SJSA1 (cell line): ENCODE results near the gene SCAMP1. TPM values are rescaled to one million over a fixed set of nuclear protein-coding genes. Genes with fewer than 3 reads are reported as not detected.
A peak's percentile ranks its signal among the peaks of the same experiment; 100 is the strongest.
"Not testable (repeated sequence)": the region's sequence is repeated elsewhere in the genome, so short reads cannot be mapped to it uniquely, and the experiment has no call there.

ENCODE experiments used
- DNase-seq, 2 experiments: peaks; one replicate each; pipeline ENCODE4 v3.0.0-alpha.2; 2015 to 2020; ENCODE audit warnings: low spot score in 2 of 2, low read depth in 1 of 2
- H3K27ac ChIP-seq: fragments of 250-450 bp; sonication (Bioruptor Pico); 2 replicates; pipeline ENCODE4 v1.5.1; 2020; ENCODE audit warnings: mild to moderate bottlenecking, moderate library complexity
- H3K27me3 ChIP-seq: fragments of 250-450 bp; sonication (Bioruptor Pico); replicated peaks from 2 replicates; pipeline ENCODE4 v1.5.1; 2020; ENCODE audit warnings: mild to moderate bottlenecking, moderate library complexity
- H3K36me3 ChIP-seq: fragments of 250-450 bp; sonication (Bioruptor Pico); 2 replicates; pipeline ENCODE4 v1.5.1; 2020; ENCODE audit warnings: mild to moderate bottlenecking
- H3K4me1 ChIP-seq: fragments of 250-450 bp; sonication (Bioruptor Pico); replicated peaks from 2 replicates; pipeline ENCODE4 v1.6.1; 2021; ENCODE audit warnings: mild to moderate bottlenecking
- H3K4me3 ChIP-seq: fragments of 250-450 bp; sonication (Bioruptor Pico); 2 replicates; pipeline ENCODE4 v1.5.1; 2020; ENCODE audit warnings: mild to moderate bottlenecking
- H3K9me3 ChIP-seq: fragments of 250-450 bp; sonication (Bioruptor Pico); replicated peaks from 2 replicates; pipeline ENCODE4 v1.5.1; 2020; ENCODE audit warnings: mild to moderate bottlenecking
- total RNA-seq: library from RNA; depleted of rRNA; stranded (reverse); fragments of >200 nt; shearing (Covaris generic); gene quantifications from 2 replicates; pipeline ENCODE4 v1.2.3, GENCODE V29; 2014

The SCAMP1 gene
- total RNA-seq, 1 experiment from 2014 or later, result 42.3 TPM

- Histone ChIP-seq H3K27me3 (no peaks in the 10 kb centered on the region), H3K36me3 (no peaks in the 10 kb centered on the region), H3K27ac (no peak overlapping the region), H3K4me1 (no peaks in the 10 kb centered on the region), H3K9me3 (no peaks in the 10 kb centered on the region), H3K4me3 (no peak overlapping the region)
- DNase-seq, result no peak
Measured at GRCh38 chr5:78419396-78419795, 59.0 kb downstream of the SCAMP1 start.

GRCh38 chr5:78420548-78420947, 60.1 kb downstream of the SCAMP1 start:
- Histone ChIP-seq H3K36me3 (no peaks in the 10 kb centered on the region), H3K27me3 (no peaks in the 10 kb centered on the region), H3K4me1 (no peaks in the 10 kb centered on the region), H3K27ac (no peak overlapping the region), H3K9me3 (no peaks in the 10 kb centered on the region), H3K4me3 (no peak overlapping the region)
- DNase-seq, result no peak

GRCh38 chr5:78424665-78425064, 64.2 kb downstream of the SCAMP1 start:
- no peak overlapping the region for H3K27ac ChIP-seq
- no peak overlapping the region for H3K4me3 ChIP-seq
- 0 out of 2 replicates have a peak, but pooled peaks cover 2% of the 10 kb centered on the region for H3K36me3 ChIP-seq
- H3K27me3 ChIP-seq, result no peaks in the 10 kb centered on the region
- H3K4me1 ChIP-seq, result no peaks in the 10 kb centered on the region
- H3K9me3 ChIP-seq, result no peaks in the 10 kb centered on the region
- DNase-seq, result no peak

DNA sequence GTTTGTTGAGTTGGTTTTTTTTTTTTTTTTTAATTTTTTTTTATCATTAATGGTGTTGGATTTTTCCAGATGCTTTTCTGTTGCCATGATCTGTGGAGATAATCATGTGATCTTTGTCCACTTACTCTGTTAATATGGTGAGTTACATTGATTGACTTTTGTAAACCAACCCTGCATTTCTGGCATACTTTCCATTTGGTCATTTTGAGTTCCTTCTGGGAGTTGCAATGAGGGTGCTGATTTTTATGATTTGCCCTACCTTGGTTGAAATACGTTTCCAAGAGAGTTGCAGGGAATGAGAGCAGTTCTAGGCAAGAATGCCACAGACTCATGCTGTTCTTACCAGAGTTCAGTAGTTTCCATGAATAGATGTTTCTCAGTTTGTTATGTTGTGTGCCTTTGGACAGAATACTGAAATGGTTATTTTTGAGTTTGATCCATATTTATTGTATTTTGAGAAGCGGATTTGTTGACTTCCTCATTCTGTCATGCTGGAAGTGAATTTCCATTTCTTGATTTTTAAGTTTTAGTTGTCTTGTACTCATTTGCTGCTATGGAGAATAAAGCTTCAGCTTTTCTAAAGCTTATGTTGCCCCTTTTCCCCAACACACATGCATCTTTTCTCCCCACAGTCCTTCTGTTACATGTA, 69.0 kb downstream of the SCAMP1 start:
- H3K27me3 ChIP-seq, result no peaks in the 10 kb centered on the region
- H3K27ac ChIP-seq, result no peak overlapping the region
- 0 out of 2 replicates have a peak, but pooled peaks cover 3% of the 10 kb centered on the region for H3K36me3 ChIP-seq
- no peak overlapping the region for H3K4me3 ChIP-seq
- H3K9me3 ChIP-seq, result no peaks in the 10 kb centered on the region
- no peaks in the 10 kb centered on the region for H3K4me1 ChIP-seq
- no peak for DNase-seq

DNA sequence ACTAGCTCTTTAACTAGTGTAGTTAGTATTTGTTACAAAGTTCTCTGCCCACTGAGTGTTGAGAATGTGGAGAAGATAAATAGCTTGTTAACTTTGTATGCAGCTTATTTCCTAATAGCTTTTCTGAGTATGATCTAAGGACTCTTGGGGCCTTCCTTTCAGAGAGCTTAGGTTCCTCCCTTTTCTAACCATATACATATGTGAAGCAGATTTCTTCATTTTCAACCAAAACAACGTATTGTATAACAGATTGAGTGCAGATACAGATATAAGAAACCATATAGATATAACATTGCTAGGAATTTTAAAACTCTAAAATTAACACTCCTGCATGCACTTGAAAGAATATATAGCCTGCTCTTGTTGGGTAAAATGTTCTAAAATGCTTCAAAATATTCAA, 70.4 kb downstream of the SCAMP1 start:
- H3K9me3 ChIP-seq, result no peaks in the 10 kb centered on the region
- H3K27me3 ChIP-seq, result no peaks in the 10 kb centered on the region
- DNase-seq, result no peak
- no peak overlapping the region for H3K4me3 ChIP-seq
- 0 out of 2 replicates have a peak, but pooled peaks cover 3% of the 10 kb centered on the region for H3K36me3 ChIP-seq
- no peaks in the 10 kb centered on the region for H3K4me1 ChIP-seq
- no peak overlapping the region for H3K27ac ChIP-seq

DNA sequence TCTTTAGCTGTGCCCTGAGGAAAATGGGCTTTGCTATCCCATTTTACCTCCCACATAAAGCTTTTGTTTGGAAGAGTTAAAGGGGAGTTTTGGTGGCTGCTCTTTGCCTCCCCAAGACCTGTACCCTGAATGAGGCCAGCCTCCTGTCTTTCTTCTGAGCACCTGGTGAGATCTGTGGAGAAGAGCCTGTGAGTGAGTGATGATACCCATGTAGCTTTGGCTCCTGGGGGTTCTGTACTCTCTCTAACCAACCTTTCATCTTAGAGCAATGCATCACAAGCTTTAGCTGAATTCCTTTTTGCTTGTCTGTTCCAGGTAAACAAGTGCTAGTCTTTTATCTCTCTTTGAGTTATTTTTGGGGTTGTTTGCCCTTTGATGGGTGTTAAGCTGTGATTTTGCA, 73.6 kb downstream of the SCAMP1 start:
- Histone ChIP-seq H3K4me1 (no peaks in the 10 kb centered on the region), H3K27me3 (no peaks in the 10 kb centered on the region), H3K36me3 (0 out of 2 replicates have a peak, but pooled peaks cover 3% of the 10 kb centered on the region), H3K27ac (no peak overlapping the region), H3K9me3 (no peaks in the 10 kb centered on the region), H3K4me3 (no peak overlapping the region)
- DNase-seq, result no peak

DNA sequence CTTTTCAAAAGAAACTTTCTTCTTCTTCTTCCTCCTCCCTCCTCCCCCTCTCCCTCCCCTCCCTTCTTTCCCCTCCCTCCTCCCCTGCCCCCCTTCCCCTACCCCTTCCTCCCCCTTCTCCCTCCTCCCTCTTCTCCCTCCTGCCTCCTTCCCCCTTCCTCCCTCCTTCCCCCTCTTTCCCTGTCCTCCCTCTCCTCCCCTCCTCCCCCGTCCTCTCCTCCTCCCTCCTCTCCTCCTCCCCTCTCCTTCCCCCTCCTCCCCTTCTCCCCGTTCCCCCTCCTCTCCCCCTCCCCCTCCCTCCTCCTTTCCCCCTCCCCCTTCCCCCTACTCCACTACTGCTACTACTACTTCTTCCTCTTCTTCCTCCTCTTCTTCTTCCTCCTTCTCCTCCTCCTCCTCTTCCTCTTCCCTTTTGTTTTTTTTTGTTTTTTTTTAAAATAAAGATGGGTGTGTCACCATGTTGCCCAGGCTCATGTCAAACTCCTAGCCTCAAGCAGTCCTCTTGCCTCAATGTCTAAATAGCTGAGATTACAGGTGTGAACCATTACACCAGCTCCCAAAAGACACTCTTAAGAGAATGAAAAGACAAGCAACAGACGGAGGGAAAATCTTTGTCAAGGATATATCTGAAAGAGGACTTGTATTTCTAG, 87.5 kb downstream of the SCAMP1 start:
- no peak for DNase-seq
- Histone ChIP-seq H3K4me1 (no peaks in the 10 kb centered on the region), H3K4me3 (no peak overlapping the region)

DNA sequence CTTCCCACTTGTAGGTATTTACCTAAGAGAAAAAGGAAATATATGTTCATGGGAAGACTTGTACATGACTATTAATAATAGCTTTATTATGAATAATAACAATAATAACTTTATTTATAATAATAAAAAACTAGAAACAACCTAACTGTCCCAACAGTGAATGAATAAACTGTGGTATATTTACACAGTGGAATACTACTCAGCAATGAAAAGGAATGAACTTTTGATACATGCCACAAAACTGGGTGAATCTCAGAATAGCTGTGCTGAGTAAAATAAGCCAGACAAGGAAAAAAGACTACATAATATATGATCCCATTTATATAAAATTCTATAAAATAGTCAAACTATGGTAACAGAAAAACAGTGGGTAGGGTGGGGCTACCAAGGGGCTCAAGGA, 88.7 kb downstream of the SCAMP1 start:
- Histone ChIP-seq H3K4me3 (no peak overlapping the region), H3K27me3 (no peaks in the 10 kb centered on the region), H3K27ac (no peak overlapping the region), H3K36me3 (no peaks in the 10 kb centered on the region), H3K4me1 (no peaks in the 10 kb centered on the region), H3K9me3 (no peaks in the 10 kb centered on the region)
- DNase-seq, result no peak

More for the DNA sequence above, 87.5 kb downstream of the SCAMP1 start:
- no peaks in the 10 kb centered on the region for H3K9me3 ChIP-seq
- no peaks in the 10 kb centered on the region for H3K36me3 ChIP-seq
- H3K27me3 ChIP-seq, result no peaks in the 10 kb centered on the region
- H3K27ac ChIP-seq, result no peak overlapping the region

- not testable (repeated sequence) for H3K27me3 ChIP-seq, H3K36me3 ChIP-seq, H3K27ac ChIP-seq, H3K4me3 ChIP-seq, H3K4me1 ChIP-seq, H3K9me3 ChIP-seq, DNase-seq
Measured at GRCh38 chr5:78457507-78457906, 97.1 kb downstream of the SCAMP1 start.

DNA sequence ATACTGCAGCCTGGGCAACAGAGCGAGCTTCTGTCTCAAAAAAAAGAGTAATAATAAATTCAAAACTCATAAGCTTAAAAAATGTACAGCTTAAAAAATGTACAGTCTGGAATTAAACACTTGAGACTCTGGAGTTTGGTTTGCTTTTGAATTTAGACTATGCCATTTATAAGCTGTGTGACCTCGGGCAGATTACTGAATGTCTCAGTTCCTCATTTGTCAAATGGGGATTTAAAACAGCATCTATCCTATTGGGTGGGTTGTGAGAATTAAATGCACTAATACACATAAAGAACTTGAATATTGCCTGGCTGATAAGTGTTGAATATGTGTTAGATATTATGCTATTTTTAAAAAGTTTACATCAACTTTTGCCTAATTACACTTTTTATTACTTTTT, 98.4 kb downstream of the SCAMP1 start:
- no peak for DNase-seq
- H3K4me3 ChIP-seq, result no peak overlapping the region
- H3K9me3 ChIP-seq, result no peaks in the 10 kb centered on the region
- no peak overlapping the region for H3K27ac ChIP-seq
- H3K27me3 ChIP-seq, result no peaks in the 10 kb centered on the region
- no peaks in the 10 kb centered on the region for H3K4me1 ChIP-seq
- H3K36me3 ChIP-seq, result no peaks in the 10 kb centered on the region

GRCh38 chr5:78467140-78467539, 106.7 kb downstream of the SCAMP1 start:
- no peaks in the 10 kb centered on the region for H3K9me3 ChIP-seq
- H3K27ac ChIP-seq, result no peak overlapping the region
- H3K4me3 ChIP-seq, result no peak overlapping the region
- no peak for DNase-seq
- H3K36me3 ChIP-seq, result no peaks in the 10 kb centered on the region
- no peaks in the 10 kb centered on the region for H3K27me3 ChIP-seq
- no peaks in the 10 kb centered on the region for H3K4me1 ChIP-seq

DNA sequence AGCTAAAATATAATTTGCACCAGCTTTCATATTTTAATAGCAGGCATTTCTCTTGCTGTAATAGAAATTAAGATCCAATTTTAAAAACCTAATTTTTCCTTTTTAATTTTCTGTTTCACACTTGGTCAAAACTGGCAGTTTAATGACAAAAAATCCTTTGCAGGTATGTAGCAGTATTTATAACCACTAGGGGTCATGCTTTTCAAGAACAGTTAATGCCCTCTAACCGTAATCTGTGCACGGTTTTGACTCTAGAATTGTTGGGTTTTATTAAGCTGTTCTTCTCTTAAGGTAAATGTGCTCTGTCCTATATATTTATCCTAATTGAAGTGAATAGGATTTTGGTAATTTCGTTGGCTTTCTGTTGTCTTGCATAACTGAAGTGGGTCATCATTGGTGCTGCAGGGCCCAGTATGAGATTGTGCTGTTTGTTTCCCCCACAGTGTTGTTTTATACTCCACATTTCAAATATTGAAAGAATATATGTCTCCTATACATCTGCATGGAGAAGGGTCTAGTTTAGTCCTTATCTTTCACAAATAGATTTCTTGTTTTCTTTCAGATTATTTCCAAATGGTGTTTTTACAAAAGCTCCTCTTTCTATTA, 107.4 kb downstream of the SCAMP1 start:
- no peaks in the 10 kb centered on the region for H3K27me3 ChIP-seq
- no peaks in the 10 kb centered on the region for H3K36me3 ChIP-seq
- DNase-seq, result peak in 1 of 2 experiments; percentile 38
- H3K4me3 ChIP-seq, result no peak overlapping the region
- H3K4me1 ChIP-seq, result no peaks in the 10 kb centered on the region
- H3K27ac ChIP-seq, result no peak overlapping the region
- H3K9me3 ChIP-seq, result no peaks in the 10 kb centered on the region

DNA sequence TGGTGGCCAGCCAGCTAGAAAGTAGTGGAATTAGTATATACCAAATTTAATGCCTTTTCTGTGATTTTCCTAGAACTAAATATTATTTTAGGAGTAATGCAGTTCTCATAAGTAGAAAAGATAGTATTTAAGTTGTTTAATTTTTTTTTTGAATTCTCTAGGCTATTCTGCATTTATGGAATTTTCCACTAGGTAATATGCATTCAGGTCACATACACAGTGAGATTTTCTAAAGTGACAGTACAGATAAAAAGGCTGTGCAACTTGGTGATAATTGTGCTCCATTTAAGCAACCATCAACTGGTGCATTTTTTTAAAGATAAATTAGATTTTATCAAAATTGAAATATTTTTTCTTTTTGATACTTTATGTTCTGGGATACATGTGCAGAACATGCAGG, 111.5 kb downstream of the SCAMP1 start:
- H3K27ac ChIP-seq, result no peak overlapping the region
- no peaks in the 10 kb centered on the region for H3K36me3 ChIP-seq
- DNase-seq, result no peak
- H3K9me3 ChIP-seq, result no peaks in the 10 kb centered on the region
- no peak overlapping the region for H3K4me3 ChIP-seq
- no peaks in the 10 kb centered on the region for H3K27me3 ChIP-seq
- no peaks in the 10 kb centered on the region for H3K4me1 ChIP-seq

- Histone ChIP-seq H3K27me3 (no peaks in the 10 kb centered on the region), H3K4me3 (no peak overlapping the region), H3K9me3 (no peaks in the 10 kb centered on the region), H3K4me1 (no peaks in the 10 kb centered on the region), H3K36me3 (no peaks in the 10 kb centered on the region), H3K27ac (no peak overlapping the region)
- no peak for DNase-seq
Measured at GRCh38 chr5:78472469-78473106, 112.2 kb downstream of the SCAMP1 start.
